ENCODE measurements around the gene SYNM.

GRCh38 chr15:99070208-99070607 is 34.7 kb upstream of the SYNM start:
- TF ChIP-seq POLR2AphosphoS5 (IDR thresholded peaks at IDR 0.05) = no peak
- TF ChIP-seq, protein P1, sequence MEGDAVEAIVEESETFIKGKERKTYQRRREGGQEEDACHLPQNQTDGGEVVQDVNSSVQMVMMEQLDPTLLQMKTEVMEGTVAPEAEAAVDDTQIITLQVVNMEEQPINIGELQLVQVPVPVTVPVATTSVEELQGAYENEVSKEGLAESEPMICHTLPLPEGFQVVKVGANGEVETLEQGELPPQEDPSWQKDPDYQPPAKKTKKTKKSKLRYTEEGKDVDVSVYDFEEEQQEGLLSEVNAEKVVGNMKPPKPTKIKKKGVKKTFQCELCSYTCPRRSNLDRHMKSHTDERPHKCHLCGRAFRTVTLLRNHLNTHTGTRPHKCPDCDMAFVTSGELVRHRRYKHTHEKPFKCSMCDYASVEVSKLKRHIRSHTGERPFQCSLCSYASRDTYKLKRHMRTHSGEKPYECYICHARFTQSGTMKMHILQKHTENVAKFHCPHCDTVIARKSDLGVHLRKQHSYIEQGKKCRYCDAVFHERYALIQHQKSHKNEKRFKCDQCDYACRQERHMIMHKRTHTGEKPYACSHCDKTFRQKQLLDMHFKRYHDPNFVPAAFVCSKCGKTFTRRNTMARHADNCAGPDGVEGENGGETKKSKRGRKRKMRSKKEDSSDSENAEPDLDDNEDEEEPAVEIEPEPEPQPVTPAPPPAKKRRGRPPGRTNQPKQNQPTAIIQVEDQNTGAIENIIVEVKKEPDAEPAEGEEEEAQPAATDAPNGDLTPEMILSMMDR (IDR thresholded peaks at IDR 0.05; ENCODE audit: poor library complexity, severe bottlenecking) = no peak
- no peak for TF ChIP-seq EZH2 (IDR thresholded peaks at IDR 0.05; ENCODE audit: borderline replicate concordance, insufficient read depth, low read length, poor library complexity, severe bottlenecking)
- no peak for TF ChIP-seq REST (IDR thresholded peaks at IDR 0.05; ENCODE audit: borderline replicate concordance)
- TF ChIP-seq EP300 (conservative IDR thresholded peaks at IDR 0.05; ENCODE audit: poor library complexity, severe bottlenecking) = no peak
- no peak for TF ChIP-seq MXI1 (conservative IDR thresholded peaks at IDR 0.05; ENCODE audit: poor library complexity, severe bottlenecking)
- no peak for TF ChIP-seq SMC3 (conservative IDR thresholded peaks at IDR 0.05; ENCODE audit: poor library complexity)
- no peak for TF ChIP-seq RAD21 (conservative IDR thresholded peaks at IDR 0.05)
- TF ChIP-seq TAF1 (IDR thresholded peaks at IDR 0.05; ENCODE audit: low read depth) = no peak
